Activated naive CD4-positive, alpha-beta T cell treated with anti-CD3 and anti-CD28 coated beads, Interleukin-2, amount 50 U/mL, for 16 hours (primary cell): ENCODE results near the gene RAB29.
"Not testable (repeated sequence)": the region's sequence is repeated elsewhere in the genome, so short reads cannot be mapped to it uniquely, and the experiment has no call there.

Source experiments
- DNase-seq: peaks from one replicate; pipeline ENCODE4 v3.0.0-alpha.2; 2020

Gene RAB29

DNA sequence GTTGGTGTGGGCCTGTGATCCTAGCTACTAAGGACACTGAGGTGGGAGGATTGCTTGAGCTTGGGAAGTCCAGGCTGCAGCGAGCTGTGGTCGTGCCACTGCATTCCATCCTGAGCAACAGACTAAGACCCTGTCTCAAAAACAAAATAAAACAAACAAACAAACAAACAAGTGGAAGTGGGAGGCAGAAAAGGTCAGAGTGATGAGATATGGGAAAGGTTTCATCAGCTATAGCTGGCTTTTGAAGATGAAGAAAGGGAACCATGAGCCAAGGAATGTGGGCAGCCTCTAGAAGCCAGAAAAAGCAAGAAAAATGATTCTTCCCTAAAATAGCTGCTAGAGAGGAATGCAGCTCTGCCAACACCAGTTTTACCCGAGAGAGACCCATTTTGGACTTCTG lies 14.7 kb downstream of the RAB29 start:
- no peak for DNase-seq

- no peak for DNase-seq
Observed at GRCh38 chr1:205756552-205756951, 18.7 kb downstream of the RAB29 start.

GRCh38 chr1:205754857-205755256 lies 20.4 kb downstream of the RAB29 start:
- DNase-seq = no peak

- DNase-seq = no peak
Observed at GRCh38 chr1:205751036-205751651, 24.1 kb downstream of the RAB29 start.

GRCh38 chr1:205750138-205751035 lies 24.9 kb downstream of the RAB29 start, which contains the start of gene NUCKS1:
TSS of gene NUCKS1 (minus strand) at chr1:205750182. CDS start at chr1:205749973, 209 bp downstream.
- DNase-seq = peak; percentile 98

DNA sequence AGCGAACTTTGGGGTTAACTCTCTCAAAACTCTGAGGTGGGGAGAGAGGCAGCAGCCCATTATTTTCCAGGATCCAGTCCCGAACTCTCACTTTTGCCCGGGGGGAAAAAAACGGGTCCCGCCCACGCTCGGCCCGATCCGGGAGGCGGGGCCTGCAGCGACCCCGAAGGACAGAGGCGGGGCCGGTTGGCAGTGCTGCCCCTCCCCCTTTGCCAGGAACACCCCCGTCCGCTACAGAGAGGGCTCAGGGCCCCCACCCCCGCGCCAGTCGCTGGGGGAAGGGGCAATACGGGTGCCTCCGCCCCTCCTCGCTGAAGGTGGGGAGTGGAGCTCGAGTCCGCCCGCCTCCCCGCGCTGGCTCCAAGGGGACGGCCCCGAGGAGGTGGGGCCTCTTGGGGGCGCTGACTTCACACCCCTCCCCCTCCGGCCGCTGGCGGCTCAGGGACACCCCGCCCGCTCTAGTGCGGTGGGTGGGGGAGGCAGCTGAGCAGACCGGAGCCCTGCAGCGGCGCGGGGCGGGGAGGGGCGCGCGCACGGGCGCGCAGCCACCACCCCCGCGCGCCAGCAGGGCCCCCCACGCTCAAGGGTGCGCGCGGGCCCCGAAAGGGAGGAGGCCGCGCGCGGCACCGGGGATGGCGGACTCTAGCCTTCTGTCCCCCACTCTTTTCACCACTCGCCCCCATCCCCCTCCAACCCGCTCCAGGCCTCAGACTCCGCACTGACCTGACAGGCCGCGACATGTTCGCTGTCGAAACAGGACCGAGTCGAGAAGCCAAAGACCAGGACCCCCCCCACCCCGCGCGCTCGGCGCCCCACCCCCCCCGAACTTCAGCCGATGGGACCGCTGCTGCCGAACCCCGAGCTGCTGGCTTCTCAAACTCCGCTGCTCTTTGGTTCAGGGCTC lies 25.8 kb downstream of the RAB29 start:
- peak; percentile 97 for DNase-seq

DNA sequence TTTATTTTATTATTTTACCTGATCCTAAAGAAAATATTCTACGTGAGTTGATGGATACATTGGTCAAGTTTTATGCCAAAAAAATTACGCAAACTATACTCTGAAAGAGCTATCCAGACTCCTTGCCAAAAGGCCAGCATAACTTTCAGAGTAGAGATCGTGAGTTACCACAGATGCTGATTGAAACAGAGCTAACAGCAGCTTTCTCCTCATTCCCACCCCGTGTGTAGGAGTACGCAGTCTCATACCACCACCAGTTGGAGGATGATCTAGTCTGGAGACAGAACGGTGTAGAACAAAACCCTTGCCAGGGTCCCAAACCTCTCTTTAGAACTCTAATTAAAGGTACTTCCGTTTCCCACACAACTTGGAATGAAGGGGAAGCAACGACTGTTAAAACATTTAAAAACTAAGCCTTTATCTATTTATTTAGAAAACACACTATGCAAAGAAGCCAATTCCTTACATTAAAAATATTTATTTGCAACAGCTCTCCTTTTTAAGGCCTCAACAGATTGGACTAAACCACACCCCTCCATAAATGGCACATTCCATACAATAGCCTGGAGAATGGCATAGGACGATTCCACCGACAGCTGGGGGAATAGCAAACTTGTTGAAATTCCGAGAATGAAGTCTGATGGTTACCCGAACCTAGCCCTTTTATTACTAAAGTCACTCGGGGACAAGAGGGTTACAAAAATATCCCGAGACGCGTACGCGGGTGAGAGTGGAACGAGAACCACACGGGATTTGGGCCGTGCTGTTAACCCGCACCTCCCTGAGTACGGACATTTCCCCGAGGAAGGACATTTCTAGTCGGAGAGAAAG lies 26.7 kb downstream of the RAB29 start:
- DNase-seq = peak; percentile 19

GRCh38 chr1:205746757-205747412 lies 28.4 kb downstream of the RAB29 start:
- no peak for DNase-seq

- no peak for DNase-seq
Observed at GRCh38 chr1:205744403-205744802, 30.9 kb downstream of the RAB29 start.

GRCh38 chr1:205743977-205744376 lies 31.3 kb downstream of the RAB29 start:
- no peak for DNase-seq

DNA sequence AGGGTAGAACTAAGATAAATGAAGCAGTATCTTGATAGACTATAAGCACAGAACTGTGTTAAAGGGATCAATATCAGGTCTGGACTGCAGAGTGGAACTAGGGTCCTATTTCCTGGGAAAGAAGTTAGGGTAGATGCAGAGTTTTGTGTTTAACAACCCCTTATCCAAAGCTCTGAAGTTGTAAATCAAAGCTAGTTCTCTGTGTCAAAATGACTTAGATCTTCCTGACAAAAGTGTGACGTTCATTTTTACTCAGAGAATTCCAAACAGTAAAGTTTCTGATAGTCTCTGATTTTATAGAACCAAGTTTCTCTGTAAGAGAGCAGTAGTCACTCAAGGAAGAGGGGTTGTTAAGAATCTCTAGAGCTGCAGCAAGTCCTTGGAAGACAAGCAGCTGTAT lies 33.6 kb downstream of the RAB29 start:
- no peak for DNase-seq

DNA sequence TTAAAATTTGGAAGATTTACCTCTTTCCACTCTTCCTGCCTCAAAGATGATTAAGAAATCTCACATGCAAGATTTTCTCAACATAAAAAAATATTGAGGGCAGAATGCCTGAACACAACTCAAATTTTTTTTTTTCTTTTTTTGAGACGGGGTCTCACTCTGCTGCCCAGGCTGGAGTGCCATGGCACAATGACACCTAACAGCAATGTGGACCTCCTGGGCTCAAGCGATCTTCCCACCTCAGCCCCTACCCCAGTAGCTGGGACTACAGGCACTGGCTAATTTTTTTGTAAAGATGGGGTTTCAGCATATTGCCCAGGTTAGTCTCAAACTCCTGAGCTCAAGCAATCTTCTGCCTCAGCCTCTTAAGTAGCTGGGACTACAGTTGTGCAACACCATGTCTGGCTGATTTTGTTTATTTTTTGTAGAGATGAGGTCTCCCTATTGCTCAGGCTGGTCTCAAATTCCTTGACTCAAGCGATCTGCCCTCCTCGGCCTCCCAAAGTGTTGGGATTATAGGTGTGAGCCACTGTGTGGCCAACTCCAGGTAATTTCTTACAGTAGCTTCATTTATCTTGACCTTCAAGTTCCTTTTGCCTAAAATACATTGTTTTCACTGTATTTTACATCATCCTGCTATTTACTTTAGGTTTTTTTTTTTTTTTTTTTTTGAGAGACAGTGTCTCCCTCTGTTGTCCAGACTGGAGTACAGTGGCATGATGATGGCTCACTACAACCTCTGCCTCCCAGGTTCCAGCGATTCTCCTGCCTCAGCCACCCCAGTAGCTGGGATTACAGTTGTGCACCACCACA lies 35.7 kb downstream of the RAB29 start:
- DNase-seq = no peak

- DNase-seq = no peak
Observed at GRCh38 chr1:205735218-205735617, 40.1 kb downstream of the RAB29 start.

DNA sequence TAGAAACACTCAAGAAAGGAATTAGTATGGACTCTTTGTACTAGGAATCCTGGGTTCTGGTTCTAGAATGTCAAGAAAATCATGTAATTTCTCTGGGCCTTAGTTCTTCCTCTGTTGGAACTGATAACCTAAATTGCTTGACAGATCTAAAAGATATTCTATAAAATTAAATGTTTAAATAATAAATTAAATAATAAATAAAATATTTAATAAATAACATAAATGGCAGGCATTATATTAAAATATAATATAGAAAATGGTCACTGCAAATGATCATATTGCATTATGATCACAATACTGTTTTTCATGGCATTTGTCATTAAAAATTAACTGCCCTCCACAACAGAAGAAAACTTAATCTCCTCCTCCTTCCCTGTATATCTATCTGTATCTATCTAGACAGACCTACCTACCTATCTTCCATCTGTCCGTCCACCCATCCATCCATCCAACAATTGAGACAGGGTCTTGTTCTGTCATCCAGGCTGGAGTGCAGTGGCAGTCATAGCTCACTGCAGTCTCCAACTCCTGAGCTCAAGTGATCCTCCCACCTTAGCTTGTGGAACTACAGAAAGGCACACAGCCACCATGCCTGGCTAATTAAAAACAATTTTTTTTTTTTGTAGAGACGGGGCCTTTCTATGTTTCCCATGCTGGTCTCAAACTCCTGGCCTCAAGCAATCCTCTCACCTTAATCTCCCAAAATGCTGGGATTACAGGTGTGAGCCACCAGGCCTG lies 41.7 kb downstream of the RAB29 start:
- DNase-seq = no peak

- DNase-seq = no peak
Observed at GRCh38 chr1:205729945-205730610, 45.2 kb downstream of the RAB29 start.

GRCh38 chr1:205726619-205727125 lies 48.6 kb downstream of the RAB29 start:
- no peak for DNase-seq

DNA sequence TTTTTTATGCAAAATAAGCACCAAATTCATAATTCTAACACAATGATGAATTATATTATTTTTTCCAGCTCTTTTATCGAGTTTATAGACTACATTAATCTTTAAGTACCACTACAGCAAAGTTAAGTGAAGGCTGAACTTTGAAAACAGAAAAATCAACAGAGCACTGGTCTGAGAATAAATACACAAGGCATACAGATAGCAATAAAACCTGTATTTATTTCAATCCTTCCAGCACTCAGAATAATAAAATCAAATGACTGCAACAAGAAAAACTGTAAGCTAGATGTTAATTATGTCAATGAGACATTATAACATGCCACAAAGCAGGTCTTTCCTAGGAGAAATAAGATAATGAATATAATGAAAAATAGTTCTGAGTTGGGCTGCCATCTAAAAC lies 49.8 kb downstream of the RAB29 start:
- DNase-seq = no peak

- DNase-seq = not testable (repeated sequence)
Observed at GRCh38 chr1:205720740-205721139, 54.5 kb downstream of the RAB29 start.

DNA sequence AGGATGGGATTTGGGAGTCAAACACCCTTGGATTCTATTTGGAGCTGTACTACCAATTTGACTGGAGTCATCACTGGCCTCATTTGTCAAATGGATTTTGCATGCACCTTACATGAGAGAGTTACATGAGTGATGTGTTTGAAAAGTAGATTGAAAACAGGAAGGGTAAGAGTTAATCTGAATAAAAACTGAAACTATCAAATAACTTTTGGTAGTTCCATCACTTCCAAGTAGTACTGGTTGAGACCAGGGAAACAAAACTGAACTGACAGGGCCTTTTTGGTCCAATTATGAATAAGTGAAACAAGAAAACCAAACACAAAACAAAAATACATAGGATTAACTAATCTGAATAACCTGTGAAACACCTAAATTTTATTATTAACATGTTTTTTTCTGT lies 55.5 kb downstream of the RAB29 start:
- DNase-seq = no peak
